CD4-positive, alpha-beta T cell (primary cell): ENCODE results near the gene RIPOR3. TPM values are rescaled to one million over a fixed set of nuclear protein-coding genes. Genes with fewer than 3 reads are reported as not detected.

Experiments
- ATAC-seq: fragments of 200-7000 bp; cut with Tn5 transposase; one replicate; pipeline ENCODE4 v1.10.0; 2022; ENCODE audit warnings: mild to moderate bottlenecking; ENCODE audit not compliant: poor library complexity
- CTCF ChIA-PET: fragments of 350-600 bp; sonication (Branson Sonifier 250); formaldehyde crosslinking; loops from one replicate; lab custom pipeline; 2021; ENCODE audit warnings: antibody characterized with exemption, inconsistent platforms; lab: Charles Lee
- POLR2A ChIA-PET: fragments of 350-600 bp; sonication (Branson Sonifier 250); formaldehyde crosslinking; loops from one replicate; lab custom pipeline; 2021; ENCODE audit warnings: antibody characterized with exemption, inconsistent platforms; lab: Charles Lee
- DNase-seq, 14 experiments: peaks; one replicate each; pipeline ENCODE4 v3.0.0-alpha.2; 2013 to 2020; ENCODE audit warnings: mixed read lengths in 2 of 14
- H3K27ac ChIP-seq, 2 donors: one replicate each; pipeline versions ENCODE4 v1.5.1 to v1.7.0; 2013; ENCODE audit warnings: low read length in 2 of 2, low read depth in 1 of 2, mild to moderate bottlenecking in 1 of 2
- H3K27me3 ChIP-seq, 2 experiments: 1 replicate in 1 of 2; 2 replicates in 1 of 2; pipeline versions ENCODE4 v1.6.1 to v1.7.0; 2013; ENCODE audit warnings: low read length in 2 of 2, control low read depth in 1 of 2, mild to moderate bottlenecking in 1 of 2, moderate library complexity in 1 of 2; ENCODE audit not compliant: insufficient read depth in 2 of 2, control insufficient read depth in 1 of 2
- H3K36me3 ChIP-seq: one replicate; pipeline ENCODE4 v1.6.1; 2013; ENCODE audit warnings: low read length, control low read depth; ENCODE audit not compliant: insufficient read depth
- H3K4me1 ChIP-seq: one replicate; pipeline ENCODE4 v1.6.1; 2013; ENCODE audit warnings: low read length, control low read depth; ENCODE audit not compliant: insufficient read depth
- H3K4me3 ChIP-seq: one replicate; pipeline ENCODE4 v1.5.1; 2013; ENCODE audit warnings: mild to moderate bottlenecking, low read length, moderate library complexity
- H3K9me3 ChIP-seq, 2 experiments: 1 replicate in 1 of 2; 2 replicates in 1 of 2; pipeline versions ENCODE4 v1.6.1 to v1.7.0; 2013; ENCODE audit warnings: low read length in 2 of 2, mild to moderate bottlenecking in 2 of 2, control low read depth in 1 of 2, moderate library complexity in 1 of 2; ENCODE audit not compliant: control insufficient read depth in 1 of 2, insufficient read depth in 1 of 2
- H3K27ac Mint-ChIP-seq: one replicate; pipeline ENCODE4 v1.8.0; 2020; ENCODE audit warnings: mixed read lengths
- H3K27me3 Mint-ChIP-seq: one replicate; pipeline ENCODE4 v1.8.0; 2021; ENCODE audit warnings: mixed read lengths
- H3K36me3 Mint-ChIP-seq: one replicate; pipeline ENCODE4 v1.8.0; 2021; ENCODE audit warnings: low read depth, mixed read lengths
- H3K4me1 Mint-ChIP-seq: one replicate; pipeline ENCODE4 v1.8.0; 2021; ENCODE audit warnings: low read depth, mixed read lengths
- H3K4me3 Mint-ChIP-seq: one replicate; pipeline ENCODE4 v1.8.0; 2020; ENCODE audit warnings: mild to moderate bottlenecking, mixed read lengths
- H3K9me3 Mint-ChIP-seq: one replicate; pipeline ENCODE4 v1.8.0; 2020; ENCODE audit warnings: mixed read lengths
- CTCF ChIP-seq: fragments of 200-600 bp; IDR thresholded peaks from one replicate; pipeline ENCODE4 v1.8.0; 2022; ENCODE audit warnings: antibody characterized with exemption, mild to moderate bottlenecking
- intact Hi-C, 2 experiments: fragments of 100-400 bp; cut with DNase I in 1 of 2; cut with micrococcal nuclease in 1 of 2; formaldehyde crosslinking; loops; one replicate each; pipeline versions ENCODE4 v1.15.1 to v1.9.0; 2023 to 2025; cut with DNase I, micrococcal nuclease
- total RNA-seq, 174 experiments: library from RNA in 2 of 174; stranded (reverse) in 2 of 174; gene quantifications; one replicate each; pipeline ENCODE4 v1.2.3 and lab custom pipeline; 2021 to 2026

The RIPOR3 gene
- total RNA-seq, 2 experiments from 2014 or later: not detected

GRCh38 chr20:50728486-50728980 lies 37.2 kb upstream of the RIPOR3 start:
- Mint-ChIP-seq H3K36me3 (peaks cover 7% of the 10 kb centered on the region), H3K4me3 (peak overlapping the region; percentile 56), H3K27ac (no peak overlapping the region), H3K27me3 (no peaks in the 10 kb centered on the region), H3K9me3 (no peaks in the 10 kb centered on the region), H3K4me1 (peaks cover 21% of the 10 kb centered on the region)
- intact Hi-C loops: loop anchor here in 1 of 2 experiments (2.0 kb wide), 1 partner anchor 218 kb away; the partner anchor contains the start of gene PTPN1
- Histone ChIP-seq H3K36me3 (no peaks in the 10 kb centered on the region), H3K4me3 (no peak overlapping the region), H3K27me3 (peaks cover 0 to 2% of the 10 kb centered on the region in 2 experiments), H3K4me1 (peaks cover 16% of the 10 kb centered on the region), H3K27ac (no peak overlapping the region), H3K9me3 (no peaks in the 10 kb centered on the region)
- DNase-seq (no peak), ATAC-seq (no peak)
- no peak for TF ChIP-seq CTCF
- POLR2A ChIA-PET: interaction anchor here (1.2 kb wide), 1 partner anchor 11 kb away, joined by 3 read pairs; no protein-coding TSS in a partner anchor
- CTCF ChIA-PET: interaction anchor here (1.2 to 2.1 kb wide), 2 partner anchors 21 to 66 kb away, joined by 5 to 6 read pairs; partner anchors contain the start of gene BCAS4

- peaks cover 15% of the 10 kb centered on the region for H3K4me1 Mint-ChIP-seq
- POLR2A ChIA-PET: interaction anchor here (1.2 kb wide), 1 partner anchor 12 kb away, joined by 3 read pairs; no protein-coding TSS in a partner anchor
- intact Hi-C loops: loop anchor here in 1 of 2 experiments (2.0 kb wide), 1 partner anchor 217 kb away; the partner anchor contains the start of gene PTPN1
- Histone ChIP-seq H3K9me3 (no peaks in the 10 kb centered on the region), H3K27me3 (peaks cover 0 to 2% of the 10 kb centered on the region in 2 experiments), H3K4me3 (no peak overlapping the region), H3K4me1 (peaks cover 16% of the 10 kb centered on the region), H3K36me3 (no peaks in the 10 kb centered on the region), H3K27ac (no peak overlapping the region)
- no peak for TF ChIP-seq CTCF
- CTCF ChIA-PET: interaction anchor here (0.9 to 2.1 kb wide), 3 partner anchors 21 to 201 kb away, joined by 3 to 6 read pairs (median 5); partner anchors contain the start of gene BCAS4
- H3K9me3 Mint-ChIP-seq: no peaks in the 10 kb centered on the region
- H3K27me3 Mint-ChIP-seq: no peaks in the 10 kb centered on the region
- DNase-seq (no peak), ATAC-seq (no peak)
- H3K27ac Mint-ChIP-seq: no peak overlapping the region
- H3K4me3 Mint-ChIP-seq: peak overlapping the region; percentile 56
- H3K36me3 Mint-ChIP-seq: peaks cover 7% of the 10 kb centered on the region
Observed at GRCh38 chr20:50727792-50728485, 36.6 kb upstream of the RIPOR3 start.

- H3K4me1 Mint-ChIP-seq: peaks cover 8% of the 10 kb centered on the region
Observed at GRCh38 chr20:50726955-50727791, 35.8 kb upstream of the RIPOR3 start.

More at GRCh38 chr20:50726955-50727791, 35.8 kb upstream of the RIPOR3 start:
- ATAC-seq: no peak
- H3K27me3 ChIP-seq: peaks cover 0 to 2% of the 10 kb centered on the region in 2 experiments
- intact Hi-C loops: no loop called here
- no peak overlapping the region for H3K27ac ChIP-seq
- Mint-ChIP-seq H3K4me3 (no peak overlapping the region), H3K36me3 (peaks cover 7% of the 10 kb centered on the region), H3K27me3 (no peaks in the 10 kb centered on the region), H3K9me3 (no peaks in the 10 kb centered on the region), H3K27ac (no peak overlapping the region)
- TF ChIP-seq CTCF: no peak
- DNase-seq: no peak
- CTCF ChIA-PET: interaction anchor here (0.9 to 2.1 kb wide), 3 partner anchors 22 to 202 kb away, joined by 3 to 6 read pairs (median 5); partner anchors contain the start of gene BCAS4
- POLR2A ChIA-PET: no interaction called here
- no peaks in the 10 kb centered on the region for H3K9me3 ChIP-seq
- peaks cover 11% of the 10 kb centered on the region for H3K4me1 ChIP-seq
- no peaks in the 10 kb centered on the region for H3K36me3 ChIP-seq
- no peak overlapping the region for H3K4me3 ChIP-seq
